GM21381 (cell line): ENCODE data around the gene CTNNA2.
"Not testable (repeated sequence)": the region's sequence is repeated elsewhere in the genome, so short reads cannot be mapped to it uniquely, and the experiment has no call there.

Experiments
- ATAC-seq: cut with Tn5 transposase; IDR thresholded peaks from one replicate; pipeline ENCODE4 v1.9.1; 2021; ENCODE audit warnings: mild to moderate bottlenecking, moderate library complexity; ENCODE audit not compliant: unreplicated experiment

The CTNNA2 gene

GRCh38 chr2:80068038-80068731 lies 555.3 kb downstream of the CTNNA2 start:
- no peak for ATAC-seq

GRCh38 chr2:80070587-80070986 lies 557.7 kb downstream of the CTNNA2 start:
- no peak for ATAC-seq

DNA sequence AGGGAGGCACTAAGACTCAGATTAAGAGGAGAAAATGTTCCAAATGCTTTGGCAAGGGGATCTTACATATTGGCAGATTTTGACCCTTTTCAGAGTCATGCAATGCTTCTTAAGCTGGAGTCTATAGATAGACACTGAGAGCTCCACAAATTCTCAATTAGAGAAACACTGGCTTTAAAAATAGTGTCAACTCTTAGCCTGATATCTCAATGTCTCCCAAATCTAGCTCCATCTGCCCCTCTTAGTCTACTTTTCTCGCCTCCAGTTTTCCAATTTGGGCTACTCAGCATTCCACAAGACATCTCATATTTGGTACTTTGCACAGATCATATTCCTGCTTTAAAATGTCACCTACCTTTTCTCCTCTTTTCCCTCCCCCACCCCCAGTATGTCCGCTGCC lies 559.1 kb downstream of the CTNNA2 start:
- ATAC-seq = no peak

GRCh38 chr2:80073134-80073561 lies 560.3 kb downstream of the CTNNA2 start:
- no peak for ATAC-seq

DNA sequence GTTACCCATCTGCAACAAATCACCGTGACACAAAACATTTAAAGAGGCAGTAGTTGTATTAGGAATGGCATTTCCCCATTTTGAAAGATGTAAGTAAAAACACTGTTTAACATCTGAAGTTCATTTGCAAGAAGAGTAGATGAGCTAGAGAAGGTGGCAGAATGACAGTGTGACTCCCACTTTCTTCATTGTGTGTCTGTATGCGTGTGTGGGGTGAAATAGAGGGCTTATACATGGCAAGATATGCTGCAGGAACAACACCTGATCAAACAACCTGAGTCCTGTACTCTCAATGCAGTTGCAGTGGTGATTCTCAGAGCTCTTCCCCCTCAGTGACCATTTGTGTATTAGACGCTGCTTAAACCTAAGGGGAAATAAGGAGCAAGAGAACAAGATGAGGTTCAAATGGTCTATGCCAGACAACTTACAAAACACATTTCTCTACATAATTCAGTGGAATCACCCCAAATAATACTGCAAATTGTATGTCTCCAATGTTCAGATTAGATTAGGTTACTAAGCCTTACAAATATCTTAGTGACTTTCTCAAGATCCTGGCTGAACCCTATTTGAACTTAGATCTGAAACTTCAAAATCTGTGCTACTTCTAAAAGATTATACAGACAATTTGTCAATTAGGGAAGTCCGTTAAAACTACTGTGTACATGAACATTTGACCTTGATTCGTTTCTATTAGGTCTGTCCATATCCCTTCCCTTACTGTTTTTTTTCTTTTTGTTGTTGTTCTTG lies 561.6 kb downstream of the CTNNA2 start:
- no peak for ATAC-seq

DNA sequence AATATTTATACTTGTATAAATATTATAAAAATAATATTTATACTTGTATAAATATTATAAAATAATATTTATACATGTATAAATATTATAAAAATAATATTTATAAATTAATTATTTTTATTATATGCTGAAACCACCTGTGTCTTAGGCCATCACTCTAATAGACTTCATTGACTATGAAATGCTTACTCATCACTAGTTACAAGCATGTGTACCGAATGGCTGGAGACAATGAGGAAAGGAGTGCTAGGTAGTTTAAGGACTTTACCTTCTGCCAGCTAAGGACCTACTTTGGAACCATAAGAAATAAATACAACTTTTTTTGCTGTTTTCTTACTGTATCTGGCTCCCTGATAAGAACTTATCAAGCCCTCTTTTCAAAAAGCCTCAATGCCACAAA lies 562.9 kb downstream of the CTNNA2 start:
- ATAC-seq = no peak

DNA sequence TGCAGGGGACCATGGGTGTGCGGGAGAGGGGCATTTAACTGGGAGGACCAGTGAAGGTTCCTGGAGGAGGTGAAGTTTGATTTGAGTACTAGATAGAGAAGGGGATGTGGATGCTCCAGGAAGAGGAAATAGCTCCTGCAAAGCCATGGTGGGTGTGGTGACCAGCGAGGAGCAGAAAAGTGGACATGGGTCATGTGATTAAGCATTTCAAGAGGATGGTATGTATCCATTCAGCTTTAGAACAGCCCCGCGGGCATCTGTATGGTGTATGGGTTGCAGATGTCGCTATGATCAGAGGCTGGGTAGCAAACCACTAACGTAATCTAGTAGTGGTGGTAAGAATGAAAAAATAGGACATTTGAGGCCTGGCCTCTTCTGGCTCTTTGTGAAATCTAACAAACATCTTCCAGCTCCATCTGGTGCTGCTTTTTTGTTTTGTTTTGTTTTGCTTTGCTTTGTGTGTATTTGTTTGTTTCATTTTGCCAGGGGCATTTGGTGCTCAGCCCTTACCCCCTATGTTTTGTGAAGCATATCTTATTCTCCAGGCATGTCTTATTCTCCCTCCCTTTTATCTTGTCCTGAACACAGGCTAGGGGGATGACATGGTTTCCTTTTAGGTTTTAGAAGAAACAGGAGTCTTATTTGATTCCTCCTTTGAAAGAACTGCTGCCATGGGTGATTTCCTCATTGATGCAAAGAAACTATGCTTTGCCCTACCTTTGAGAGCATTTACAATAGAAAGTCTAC lies 565.6 kb downstream of the CTNNA2 start:
- ATAC-seq = no peak

GRCh38 chr2:80080957-80081356 lies 568.1 kb downstream of the CTNNA2 start:
- no peak for ATAC-seq

DNA sequence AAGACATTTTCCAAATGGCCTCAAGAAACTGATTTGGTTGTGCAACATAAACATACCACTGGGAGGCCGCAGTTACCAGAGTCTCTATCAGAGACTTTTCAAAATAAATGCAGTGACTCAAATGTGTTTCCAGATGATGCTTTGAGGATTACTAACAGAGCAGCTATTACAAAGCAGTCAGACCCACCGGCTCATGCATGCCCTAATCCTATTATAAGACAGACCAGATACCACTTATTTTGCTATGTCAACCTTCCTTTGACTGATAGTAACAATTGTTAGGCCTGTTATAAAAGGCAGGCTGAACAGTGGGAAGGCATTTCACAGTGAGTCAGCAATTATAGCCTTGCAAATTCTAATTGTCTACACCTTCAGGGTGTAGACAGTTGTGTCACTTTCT lies 574.0 kb downstream of the CTNNA2 start:
- ATAC-seq = no peak

GRCh38 chr2:80091237-80091636 lies 578.4 kb downstream of the CTNNA2 start:
- no peak for ATAC-seq

DNA sequence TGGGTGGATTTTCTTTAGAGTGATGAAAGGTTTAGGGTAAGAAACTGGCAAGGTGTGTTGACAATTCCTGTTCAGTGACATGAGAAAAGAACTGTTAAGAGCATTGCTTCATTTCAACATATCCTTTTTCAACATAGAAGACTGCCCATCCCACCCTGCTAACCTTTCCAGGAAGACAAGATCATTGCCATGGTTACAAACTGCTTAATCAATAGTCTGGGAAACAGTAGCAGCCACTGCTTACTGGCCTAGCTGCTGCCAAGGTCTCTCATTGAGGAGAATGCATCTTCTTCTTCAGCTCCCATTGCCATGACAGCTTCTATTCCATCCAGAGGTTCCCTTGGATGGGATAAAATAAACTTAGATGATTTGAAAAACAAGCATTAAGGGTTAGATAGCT lies 579.6 kb downstream of the CTNNA2 start:
- ATAC-seq = no peak

DNA sequence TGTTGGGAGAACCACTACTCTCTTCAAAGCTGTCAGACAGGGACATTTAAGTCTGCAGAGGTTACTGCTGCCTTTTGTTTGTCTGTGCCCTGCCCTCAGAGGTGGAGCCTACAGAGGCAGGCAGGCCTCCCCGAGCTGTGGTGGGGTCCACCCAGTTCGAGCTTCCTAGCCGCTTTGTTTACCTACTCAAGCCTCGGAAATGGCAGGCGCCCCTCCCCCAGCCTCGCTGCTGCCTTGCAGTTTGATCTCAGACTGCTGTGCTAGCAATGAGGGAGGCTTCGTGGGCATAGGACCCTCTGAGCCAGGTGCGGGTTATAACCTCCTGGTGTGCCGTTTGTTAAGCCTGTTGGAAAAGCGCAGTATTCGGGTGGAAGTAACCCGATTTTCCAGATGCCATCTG lies 585.7 kb downstream of the CTNNA2 start:
- ATAC-seq = not testable (repeated sequence)

DNA sequence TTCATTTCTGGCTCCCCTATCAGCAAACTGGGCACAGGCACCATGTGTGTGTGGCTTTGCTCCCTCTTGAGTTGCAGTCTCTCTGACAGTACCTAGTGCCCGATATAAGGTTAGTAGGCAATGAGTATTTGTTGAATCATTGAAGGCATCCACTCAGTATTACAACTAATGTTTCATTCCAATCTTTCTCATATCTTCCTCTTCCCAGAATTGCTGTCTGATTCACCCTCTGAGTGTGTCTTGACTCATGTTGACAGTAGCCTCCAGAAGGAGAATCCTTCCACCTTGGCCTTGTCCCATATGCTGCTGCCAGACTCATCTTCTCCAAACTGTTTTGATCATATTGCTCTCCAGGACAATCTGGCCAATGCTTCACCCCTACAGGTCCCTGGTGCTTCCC lies 589.2 kb downstream of the CTNNA2 start:
- ATAC-seq = no peak

DNA sequence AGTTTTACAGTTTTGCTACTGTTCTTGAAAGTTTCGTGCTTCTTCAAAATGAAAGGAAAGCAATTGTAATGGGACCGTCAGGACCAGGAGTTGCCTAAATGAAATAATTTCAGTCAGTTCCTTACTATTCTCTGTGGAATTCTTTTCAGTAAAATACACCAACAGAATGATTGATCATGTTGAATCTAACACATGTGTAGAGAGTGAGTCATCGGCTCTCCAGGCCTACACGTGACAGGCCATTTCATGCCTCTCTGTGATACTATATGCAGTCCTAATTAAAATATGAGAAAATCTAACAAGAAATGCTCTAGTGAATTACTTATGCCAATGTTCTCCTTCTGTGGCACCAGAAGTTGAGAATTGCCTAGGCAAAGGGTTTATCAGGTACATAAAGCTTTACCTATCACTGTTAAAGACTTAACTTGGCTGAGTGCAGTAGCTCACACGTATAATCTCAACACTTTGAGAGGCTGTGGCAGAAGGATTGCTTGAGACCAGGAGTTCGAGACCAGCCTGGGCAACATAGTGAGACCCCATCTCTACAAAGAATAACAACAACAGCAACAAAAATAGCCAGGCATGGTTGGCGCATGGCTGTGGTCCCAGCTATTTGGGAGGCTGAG lies 592.3 kb downstream of the CTNNA2 start:
- ATAC-seq = no peak

GRCh38 chr2:80111185-80111584 lies 598.3 kb downstream of the CTNNA2 start:
- no peak for ATAC-seq

DNA sequence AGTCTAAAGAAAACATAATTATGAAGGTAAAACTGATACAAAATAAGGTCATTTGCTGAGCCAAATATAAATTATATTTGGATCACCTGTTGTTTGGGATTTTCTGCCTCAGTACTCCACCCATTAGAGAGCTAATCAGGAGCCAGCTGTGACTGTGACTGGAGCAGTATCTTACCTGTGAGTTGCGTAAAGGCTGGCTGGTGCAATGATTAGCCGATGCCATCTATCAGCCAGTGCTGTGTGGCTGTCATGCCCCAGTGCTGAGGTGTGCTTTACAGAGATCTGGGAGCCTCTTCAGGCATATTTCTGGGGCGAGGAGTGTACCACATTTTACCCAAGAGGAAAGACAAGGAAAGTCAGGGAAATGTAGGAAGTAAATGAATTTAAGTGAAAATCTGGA lies 599.9 kb downstream of the CTNNA2 start:
- no peak for ATAC-seq

DNA sequence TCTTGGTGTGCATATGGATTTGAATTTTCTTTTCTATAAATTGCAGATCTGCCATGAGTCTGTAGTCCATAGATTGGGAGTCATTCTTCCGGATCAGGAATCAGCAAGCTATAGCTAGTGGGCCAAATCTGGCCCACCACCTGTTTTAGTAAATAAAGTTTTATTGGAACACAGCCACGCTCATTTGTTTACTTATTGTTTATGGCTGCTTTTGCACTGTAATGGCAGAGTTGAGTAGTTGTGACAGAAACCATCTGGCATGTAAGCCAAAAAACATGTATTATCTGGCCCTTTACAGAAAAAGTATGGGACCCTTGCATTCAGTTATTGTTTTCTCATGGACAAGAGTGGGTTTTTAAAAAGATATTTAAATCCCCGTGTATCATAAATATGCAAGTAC lies 600.5 kb downstream of the CTNNA2 start:
- ATAC-seq = no peak

- ATAC-seq = no peak
Observed at GRCh38 chr2:80114812-80115211, 602.0 kb downstream of the CTNNA2 start.

DNA sequence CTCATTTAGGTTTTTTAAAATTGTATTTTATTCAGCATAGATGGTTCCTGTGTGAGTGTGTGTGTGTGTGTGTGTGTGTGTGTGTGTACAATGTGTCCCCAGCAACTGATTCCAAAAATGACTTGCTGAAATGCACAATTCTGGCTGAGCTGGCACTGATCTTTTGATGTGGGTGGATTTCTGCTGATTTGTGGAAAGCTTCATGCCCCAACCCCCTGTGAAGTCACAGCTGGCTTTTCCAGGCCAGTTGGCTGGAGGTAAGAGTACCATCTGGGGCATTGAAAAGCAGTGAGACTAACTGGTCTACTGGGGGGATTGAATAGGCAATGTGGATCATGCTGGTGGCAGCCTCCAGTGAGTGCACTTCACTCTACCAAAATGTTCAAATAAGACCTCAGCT lies 604.5 kb downstream of the CTNNA2 start:
- ATAC-seq = no peak

DNA sequence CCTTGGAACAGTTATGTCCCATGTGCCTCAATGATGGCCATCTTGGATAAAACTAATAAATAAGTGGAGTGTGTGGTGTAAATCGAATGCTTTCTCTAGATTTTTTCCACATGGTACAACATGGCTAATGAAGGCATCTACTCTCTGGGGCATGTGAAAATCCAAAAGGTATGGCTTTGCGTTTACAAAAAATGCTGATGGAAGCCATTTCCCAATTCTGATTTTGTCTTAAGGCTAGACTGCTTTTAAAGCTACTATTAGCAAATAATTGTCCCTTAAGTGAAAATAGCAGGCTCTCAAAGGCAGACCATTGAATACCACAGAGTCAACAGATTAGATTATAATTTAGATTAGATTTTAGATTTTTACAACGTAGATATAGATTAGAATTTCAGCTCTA lies 608.0 kb downstream of the CTNNA2 start:
- ATAC-seq = no peak

GRCh38 chr2:80122675-80123074 lies 609.8 kb downstream of the CTNNA2 start:
- ATAC-seq = no peak
